SH-SY5Y (cell line): Measurements from ENCODE around the gene RAP1GDS1.

Experiments used
- GATA2 ChIP-seq: IDR thresholded peaks from 2 replicates; pipeline ENCODE4 v1.6.1; 2011; ENCODE audit warnings: mild to moderate bottlenecking, low read depth, low read length
- GATA3 ChIP-seq: IDR thresholded peaks from 2 replicates; pipeline ENCODE4 v1.6.1; 2011; ENCODE audit warnings: low read depth, mild to moderate bottlenecking, low read length, moderate library complexity

RAP1GDS1 gene

DNA sequence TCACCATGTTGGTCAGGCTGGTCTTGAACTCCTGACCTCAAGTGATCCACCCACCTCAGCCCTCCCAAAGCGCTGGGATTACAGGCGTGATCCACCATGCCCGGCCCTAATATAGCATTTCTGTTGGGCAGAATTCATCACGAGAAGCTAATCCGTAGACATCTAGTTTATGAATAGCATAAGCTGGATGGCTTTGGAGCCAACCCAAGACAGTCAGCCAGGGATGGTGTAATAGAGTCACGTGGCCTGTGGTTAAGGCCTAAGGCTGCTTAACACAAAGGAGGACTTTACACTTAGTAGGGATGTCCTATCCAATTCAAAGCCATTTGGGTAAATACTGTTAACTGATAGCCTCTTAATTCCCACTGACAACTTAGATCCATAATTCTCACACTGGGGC lies 173.6 kb downstream of the RAP1GDS1 start:
- TF ChIP-seq GATA3 (no peak), GATA2 (no peak)

DNA sequence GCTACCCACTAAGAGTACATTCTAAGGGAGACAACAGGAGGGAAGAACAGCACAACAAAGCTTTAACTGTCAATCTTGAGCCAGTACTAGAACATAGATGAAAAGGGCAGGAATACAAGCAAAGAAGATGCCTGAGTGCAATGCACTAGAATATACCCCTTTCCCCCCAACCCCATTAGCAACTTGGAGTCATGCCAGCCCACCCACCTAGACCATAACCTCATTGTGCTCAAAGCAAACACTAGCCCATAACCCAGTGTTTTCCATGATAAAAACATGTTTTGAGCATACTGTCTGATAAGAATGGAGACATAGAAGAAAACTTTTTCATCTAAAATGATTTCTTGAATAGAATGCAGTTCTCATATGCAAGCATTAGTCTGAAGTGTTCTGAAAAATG lies 183.2 kb downstream of the RAP1GDS1 start:
- TF ChIP-seq GATA2 = no peak
- no peak for TF ChIP-seq GATA3

DNA sequence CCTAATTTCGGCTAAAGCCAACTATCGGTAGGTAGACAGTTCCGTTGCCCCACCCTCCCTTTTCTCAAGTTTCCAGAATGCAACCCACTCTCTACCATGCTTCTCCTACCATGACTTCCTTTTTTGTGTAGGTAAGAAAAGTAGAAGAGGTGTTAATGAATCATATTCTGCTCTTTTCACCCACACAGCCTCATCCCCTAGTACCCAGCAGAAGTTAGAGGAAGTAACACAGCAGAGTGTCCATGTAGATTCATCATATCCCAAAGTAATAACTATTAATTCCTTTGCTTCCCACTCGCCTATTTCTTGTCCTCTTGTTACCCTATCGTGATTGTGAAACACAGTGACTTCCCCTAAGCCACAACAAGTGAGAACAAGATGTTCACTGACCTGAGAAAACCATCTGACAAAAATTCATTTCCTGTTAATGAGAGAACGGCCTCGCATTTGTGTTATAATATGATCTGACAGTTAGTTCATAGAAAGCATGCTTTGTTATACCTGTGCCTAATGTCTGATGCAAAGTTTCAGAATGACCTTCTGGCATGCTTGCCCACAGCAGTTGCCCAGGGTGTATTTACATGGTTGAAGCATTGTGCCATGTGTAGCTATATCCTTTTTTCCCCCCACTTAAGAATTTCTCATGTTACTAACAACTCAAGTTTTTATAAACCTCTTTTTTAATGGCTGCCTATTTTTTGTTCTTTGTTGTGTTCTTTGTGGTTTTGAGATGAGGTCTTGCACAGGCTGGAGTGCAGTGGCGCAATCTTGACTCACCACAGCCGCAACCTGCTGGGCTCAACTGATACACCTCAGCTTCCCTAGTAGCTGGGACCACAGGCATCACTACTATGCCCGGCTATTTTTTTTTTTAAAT lies 185.6 kb downstream of the RAP1GDS1 start:
- TF ChIP-seq GATA2 (no peak), GATA3 (no peak)

DNA sequence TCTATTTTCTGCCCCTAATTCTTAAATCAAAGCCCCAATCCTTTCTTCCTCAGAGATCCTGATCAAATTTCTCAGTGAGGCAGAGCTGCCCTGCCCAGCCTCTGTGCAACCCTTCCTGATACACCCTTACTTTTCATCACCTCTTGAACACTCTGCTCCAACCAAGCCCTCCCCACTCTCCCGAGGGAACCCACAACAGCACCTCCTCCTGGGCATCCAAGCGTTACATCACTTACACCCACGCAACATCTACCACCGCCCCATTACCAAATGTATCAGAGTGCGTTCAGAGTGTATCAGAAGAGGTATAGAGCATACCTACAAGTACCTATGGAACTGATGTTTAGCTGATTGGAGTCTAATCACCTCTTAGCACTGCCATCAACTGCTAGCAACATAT lies 186.5 kb downstream of the RAP1GDS1 start:
- TF ChIP-seq GATA2 (no peak), GATA3 (no peak)

DNA sequence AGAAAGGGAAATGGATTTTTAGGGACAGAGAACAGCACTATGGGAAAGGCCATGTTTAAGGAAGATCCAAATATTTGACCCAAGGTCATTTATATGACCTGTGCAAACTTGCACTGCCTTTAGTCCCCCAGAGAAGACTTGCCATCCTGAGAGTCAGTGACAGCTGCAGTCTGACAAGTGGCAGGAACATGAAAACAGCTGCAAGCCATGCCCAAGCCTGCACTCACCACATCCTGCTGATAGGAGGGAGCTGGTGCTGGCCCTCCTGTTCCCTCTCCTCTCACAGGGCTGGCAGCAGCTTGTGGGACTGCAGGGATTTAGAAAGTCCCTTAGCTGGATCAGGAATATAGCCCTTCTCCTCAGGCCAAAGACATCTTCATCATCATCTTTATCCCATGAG lies 187.7 kb downstream of the RAP1GDS1 start:
- TF ChIP-seq GATA2 (no peak), GATA3 (no peak)

DNA sequence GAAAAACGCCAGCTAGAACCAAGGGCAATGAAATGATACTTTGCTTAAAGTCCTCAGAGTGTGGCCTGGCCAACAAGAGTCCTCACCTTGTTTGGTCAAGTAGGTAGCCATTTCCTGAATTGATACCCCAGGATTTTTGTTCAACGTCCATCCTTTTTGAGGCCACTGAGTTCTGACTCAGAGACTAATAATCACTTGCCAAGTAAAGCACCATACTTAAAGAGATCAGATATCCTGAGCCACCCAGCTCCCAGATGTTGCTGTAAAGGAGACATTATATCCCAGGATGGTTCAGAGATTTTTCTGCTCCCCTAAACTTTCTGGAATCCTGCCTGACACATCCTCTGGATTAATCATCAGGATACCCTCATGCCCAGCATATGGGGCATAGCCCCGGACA lies 190.9 kb downstream of the RAP1GDS1 start:
- TF ChIP-seq GATA2 (no peak), GATA3 (no peak)

DNA sequence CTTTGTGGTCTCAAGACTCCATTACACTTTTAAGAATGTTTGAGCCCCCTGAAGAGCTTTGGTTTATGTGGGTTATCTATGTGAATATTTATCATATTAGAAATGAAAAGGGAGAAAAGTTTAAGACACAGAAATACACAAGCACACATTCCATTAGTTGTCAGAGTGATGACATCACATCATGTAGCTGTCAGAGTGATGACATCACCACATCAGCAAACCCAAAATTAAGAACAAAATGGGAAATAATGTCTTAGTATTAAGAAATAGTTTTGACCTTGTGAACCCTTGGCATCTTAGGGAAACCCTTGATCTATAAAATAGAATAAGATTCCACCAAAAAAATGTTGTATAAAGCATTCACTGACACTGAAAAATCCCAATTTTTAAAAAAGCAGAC lies 201.3 kb downstream of the RAP1GDS1 start:
- no peak for TF ChIP-seq GATA2
- no peak for TF ChIP-seq GATA3

DNA sequence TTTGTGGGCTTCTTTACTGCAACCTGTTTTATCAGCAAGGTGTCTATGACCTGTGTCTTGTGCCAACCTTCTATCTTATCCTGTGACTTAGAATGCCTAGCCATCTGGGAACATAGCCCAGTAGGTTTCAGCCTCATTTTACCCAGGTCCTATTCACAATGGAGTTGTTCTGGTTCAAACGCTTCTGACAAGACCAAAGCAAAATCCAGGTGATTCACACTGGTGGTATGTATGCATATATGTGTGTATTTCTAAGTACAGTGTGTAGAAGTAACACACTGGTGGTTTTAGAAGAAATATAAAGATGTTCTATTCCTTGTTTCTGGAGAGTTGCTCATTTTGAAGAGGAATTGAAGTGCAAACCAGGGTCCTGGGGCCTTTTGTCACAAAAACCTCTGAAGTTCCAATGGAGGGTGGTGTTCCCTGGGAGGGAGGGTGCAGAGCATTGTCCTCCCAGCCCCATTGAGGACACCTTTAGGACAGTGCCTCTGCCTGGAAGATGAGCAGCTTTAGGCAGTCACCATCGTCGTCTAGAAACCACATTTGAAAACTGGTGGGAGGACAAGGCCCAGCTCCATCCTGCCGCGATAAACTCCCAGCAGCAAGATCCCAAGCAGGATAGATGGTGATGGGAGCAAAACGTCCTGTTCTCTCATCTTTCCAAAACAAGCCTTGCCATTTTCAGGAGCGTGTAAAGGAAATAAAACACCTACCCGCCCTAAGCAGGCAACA lies 205.8 kb downstream of the RAP1GDS1 start:
- TF ChIP-seq GATA2 (no peak), GATA3 (no peak)

DNA sequence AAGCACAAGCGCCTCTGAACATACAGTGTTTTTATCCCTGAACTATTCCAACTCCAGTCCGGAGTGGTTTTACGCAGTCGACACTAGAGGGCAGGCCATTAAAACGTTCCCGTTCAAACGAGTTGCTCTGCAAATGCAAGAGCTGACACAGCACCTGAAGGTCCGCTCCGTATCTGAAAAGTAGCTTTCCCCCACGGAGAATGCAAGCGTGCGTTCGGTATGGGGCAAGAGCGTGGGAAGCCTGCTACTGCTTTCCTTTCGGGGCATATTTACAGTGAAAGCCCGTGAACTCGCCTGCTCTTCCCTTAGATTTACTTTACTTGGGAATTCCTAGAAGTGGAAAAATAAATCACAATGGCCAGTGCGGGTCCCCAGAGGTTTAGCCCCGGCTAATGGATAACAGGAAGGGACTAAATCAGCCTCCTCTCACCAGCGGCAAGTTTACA lies 206.5 kb downstream of the RAP1GDS1 start:
- TF ChIP-seq GATA3 = no peak

DNA sequence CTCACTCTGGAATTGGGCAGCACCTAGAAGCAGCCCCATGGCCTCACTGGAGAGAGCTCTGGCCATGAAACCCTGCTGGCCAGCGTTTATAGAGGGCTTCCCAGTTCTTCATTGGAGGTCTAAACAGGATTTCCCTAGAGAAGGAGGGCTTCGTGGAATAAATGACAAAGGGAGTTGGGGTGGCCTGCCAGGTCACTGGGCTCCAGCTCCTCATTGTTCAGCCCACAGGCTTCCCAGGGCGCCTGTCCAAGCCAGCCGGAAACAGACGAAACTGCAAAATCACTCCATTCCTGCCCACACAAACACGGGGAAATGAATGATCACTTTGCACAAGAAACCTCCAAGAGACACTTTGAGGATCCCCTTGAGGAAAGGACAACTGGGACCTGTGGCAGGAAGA lies 207.5 kb downstream of the RAP1GDS1 start:
- TF ChIP-seq GATA3 (no peak), GATA2 (no peak)

DNA sequence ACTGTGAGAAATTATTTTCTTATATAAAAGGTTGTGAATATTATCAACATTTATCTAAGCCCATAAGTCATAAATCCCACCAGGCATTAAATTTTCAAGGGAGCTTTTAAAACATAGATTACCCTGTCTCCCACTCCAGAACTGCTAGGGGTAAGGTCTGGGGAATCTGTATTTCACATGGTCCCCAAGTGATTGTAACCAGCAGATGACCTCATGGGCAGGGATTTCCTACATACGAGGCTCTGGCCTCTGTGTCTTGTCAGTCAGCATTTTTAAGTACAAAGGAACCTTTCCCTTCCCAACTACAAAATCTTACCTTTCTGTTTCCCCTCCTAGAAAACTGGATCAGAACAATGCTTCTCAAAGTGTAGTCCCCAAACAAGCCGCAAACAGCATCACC lies 208.6 kb downstream of the RAP1GDS1 start:
- TF ChIP-seq GATA3 (no peak), GATA2 (no peak)

DNA sequence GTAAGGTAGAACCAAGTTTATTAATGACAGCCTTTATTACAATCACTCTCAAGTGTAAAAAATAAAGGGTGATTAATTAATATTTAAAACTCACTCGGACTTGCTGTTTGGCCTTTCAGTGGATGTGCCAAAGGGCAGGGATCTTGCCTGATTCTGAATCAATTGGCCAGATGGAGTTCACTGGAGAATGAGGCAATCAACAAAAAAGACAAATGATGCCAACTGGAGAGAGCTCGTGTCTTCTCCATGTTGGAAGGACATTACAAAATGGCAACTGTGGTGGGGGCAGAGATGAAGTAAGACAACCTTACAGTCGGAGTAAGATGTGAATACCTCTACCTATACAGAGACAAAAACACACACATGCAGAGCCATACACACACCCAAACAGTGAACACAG lies 209.2 kb downstream of the RAP1GDS1 start:
- TF ChIP-seq GATA3 (no peak), GATA2 (no peak)

DNA sequence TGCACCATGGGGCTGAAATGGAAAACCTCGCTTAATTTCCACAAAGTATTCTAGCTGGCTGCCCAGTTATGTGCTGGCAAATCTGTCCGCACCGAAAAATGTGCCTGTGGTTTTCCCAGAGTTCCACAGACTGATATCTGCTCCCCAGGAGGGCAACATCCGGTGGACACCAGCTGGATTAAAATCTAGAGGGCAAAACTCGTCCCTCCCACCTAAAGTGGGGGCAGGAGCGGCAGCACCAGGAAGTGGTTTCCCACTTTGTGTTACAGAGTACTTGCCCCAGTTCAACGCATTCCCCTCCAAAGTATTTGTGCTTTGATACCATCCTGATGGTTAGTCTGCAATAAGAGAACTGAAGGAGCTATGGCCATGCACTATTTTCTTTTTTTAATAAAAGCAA lies 209.6 kb downstream of the RAP1GDS1 start:
- TF ChIP-seq GATA2 (no peak), GATA3 (no peak)

DNA sequence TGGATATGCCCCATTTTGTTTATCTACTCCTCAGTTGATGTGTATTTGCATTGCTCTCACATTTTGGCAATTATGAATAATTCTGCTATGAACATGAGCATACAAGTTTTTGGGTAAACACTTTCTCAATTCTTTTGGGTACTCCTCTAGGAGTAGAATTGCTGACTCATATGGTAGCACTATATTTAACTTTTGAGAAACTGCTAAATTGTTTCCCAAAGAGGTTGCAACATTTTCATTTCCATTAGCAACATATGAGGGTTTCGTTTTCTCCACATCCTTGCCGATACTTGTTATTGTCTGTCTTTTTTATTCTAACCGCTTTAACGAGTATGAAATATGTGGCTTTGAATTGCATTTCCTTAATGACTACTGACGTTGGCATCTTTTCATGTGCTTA lies 211.9 kb downstream of the RAP1GDS1 start:
- TF ChIP-seq GATA2 (no peak), GATA3 (no peak)

DNA sequence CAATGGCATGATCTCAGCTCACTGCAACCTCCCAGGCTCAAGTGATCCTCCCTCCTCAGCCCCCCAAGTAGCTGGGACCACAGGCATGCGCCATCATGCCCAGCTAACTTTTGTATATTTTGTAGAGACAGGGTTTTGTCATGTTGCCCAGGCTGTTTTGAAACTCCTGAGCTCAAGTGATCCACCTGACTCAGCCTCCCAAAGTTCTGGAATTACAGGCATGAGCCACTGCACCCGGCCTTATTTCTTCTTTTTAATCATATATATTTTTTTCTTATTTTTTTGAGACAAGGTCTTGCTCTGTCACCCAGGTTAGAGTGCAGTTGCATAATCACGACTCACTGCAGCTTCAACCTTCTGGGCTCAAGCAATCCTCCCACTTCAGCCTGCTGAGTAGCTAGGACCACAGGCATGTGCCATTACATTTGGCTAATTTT lies 213.2 kb downstream of the RAP1GDS1 start:
- TF ChIP-seq GATA2 = no peak
- no peak for TF ChIP-seq GATA3

DNA sequence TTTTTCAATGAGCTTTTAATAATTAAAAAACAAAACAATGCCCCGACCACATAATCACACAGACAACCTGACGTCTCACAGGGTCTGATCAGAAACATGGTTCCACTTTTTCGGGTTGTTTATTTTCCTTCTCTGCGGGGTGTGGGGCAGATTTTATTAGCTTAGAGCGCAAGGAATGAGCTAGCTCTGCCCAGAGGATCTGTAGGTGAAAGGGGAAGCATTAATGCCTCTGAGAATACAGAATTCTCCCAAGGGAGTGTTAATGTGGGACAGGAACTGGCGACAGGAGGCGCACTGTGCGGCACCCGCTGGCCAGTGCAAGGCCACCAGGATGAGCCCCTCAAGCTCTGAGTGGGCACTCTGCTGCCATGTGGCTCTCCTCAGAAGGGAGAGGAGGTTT lies 215.7 kb downstream of the RAP1GDS1 start:
- TF ChIP-seq GATA2 = no peak
- no peak for TF ChIP-seq GATA3
